ENCODE measurements around the gene NBAS. TPM values are rescaled to one million over a fixed set of nuclear protein-coding genes. Genes with fewer than 3 reads are reported as not detected.
A peak's percentile ranks its signal among the peaks of the same experiment; 100 is the strongest.
"Not testable (repeated sequence)": the region's sequence is repeated elsewhere in the genome, so short reads cannot be mapped to it uniquely, and the experiment has no call there.

NBAS gene
- total RNA-seq, 2 experiments from 2014 or later, result 28.2 to 31.8 TPM

DNA sequence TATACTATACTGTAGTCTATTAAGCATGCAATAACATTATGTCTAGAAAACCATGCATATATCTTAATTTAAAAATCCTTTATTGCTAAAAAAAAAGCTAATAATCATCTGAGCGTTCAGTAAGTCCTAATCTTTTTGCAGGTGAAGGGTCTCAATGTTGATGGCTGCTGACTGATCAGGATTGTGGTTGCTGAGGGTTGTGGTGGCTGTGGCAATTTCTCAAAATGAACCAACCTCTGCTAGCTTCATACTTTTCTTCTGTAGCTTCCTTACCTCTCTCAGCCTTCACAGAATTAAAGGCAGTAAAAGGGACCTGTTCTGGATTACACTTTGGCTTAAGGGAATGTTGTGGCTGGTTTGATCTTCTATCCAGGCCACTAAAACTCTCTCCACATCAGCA, 235.8 kb downstream of the NBAS start:
- Mint-ChIP-seq H3K27me3 (ENCODE audit: low read depth) (no peaks in the 10 kb centered on the region), H3K4me1 (ENCODE audit: low read depth) (peaks cover 8% of the 10 kb centered on the region), H3K4me3 (no peak overlapping the region), H3K27ac (no peak overlapping the region), H3K9me3 (ENCODE audit: insufficient read depth) (no peaks in the 10 kb centered on the region), H3K36me3 (ENCODE audit: low read depth) (peaks cover 22% of the 10 kb centered on the region)
- no peak for ATAC-seq
- no peak for DNase-seq
- ChIA-PET CTCF (interaction anchor here (1.9 kb wide), 1 partner anchor 13 kb away, joined by 4 read pairs; no protein-coding TSS in a partner anchor), POLR2A (no interaction called here)

DNA sequence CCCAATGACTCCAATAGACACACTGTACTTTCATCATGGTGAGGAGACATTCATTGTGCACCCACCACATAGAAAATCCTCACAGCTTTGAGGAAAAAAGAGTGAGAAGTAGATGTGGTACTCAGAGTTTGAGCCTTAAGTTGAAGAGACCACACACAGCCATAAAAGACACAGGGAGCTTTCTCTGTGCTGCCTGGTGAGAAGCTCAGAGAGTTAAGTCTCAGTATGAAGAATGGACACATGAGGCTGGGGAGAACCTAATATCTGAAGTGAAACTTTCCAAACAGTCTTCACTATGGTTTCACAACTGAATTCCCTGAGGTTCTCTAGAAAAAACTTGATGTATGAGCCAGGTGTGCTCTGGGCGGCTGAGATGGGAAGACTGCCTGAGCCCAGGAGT, 237.9 kb downstream of the NBAS start:
- ATAC-seq (no peak), DNase-seq (no peak)
- Mint-ChIP-seq H3K36me3 (ENCODE audit: low read depth) (peaks cover 42% of the 10 kb centered on the region), H3K27ac (no peak overlapping the region), H3K4me1 (ENCODE audit: low read depth) (peaks cover 8% of the 10 kb centered on the region), H3K4me3 (no peak overlapping the region), H3K27me3 (ENCODE audit: low read depth) (no peaks in the 10 kb centered on the region), H3K9me3 (ENCODE audit: insufficient read depth) (no peaks in the 10 kb centered on the region)
- ChIA-PET POLR2A (no interaction called here), CTCF (no interaction called here)

- H3K27me3 Mint-ChIP-seq (ENCODE audit: low read depth); DNase-seq; H3K4me3 Mint-ChIP-seq; H3K9me3 Mint-ChIP-seq (ENCODE audit: insufficient read depth); H3K27ac Mint-ChIP-seq; ATAC-seq; CTCF ChIA-PET; POLR2A ChIA-PET: not testable (repeated sequence)
- Mint-ChIP-seq H3K36me3 (ENCODE audit: low read depth) (peaks cover 58% of the 10 kb centered on the region), H3K4me1 (ENCODE audit: low read depth) (peaks cover 13% of the 10 kb centered on the region)
These were observed 239.7 kb downstream of the NBAS start for GRCh38 chr2:15321481-15321880.

DNA sequence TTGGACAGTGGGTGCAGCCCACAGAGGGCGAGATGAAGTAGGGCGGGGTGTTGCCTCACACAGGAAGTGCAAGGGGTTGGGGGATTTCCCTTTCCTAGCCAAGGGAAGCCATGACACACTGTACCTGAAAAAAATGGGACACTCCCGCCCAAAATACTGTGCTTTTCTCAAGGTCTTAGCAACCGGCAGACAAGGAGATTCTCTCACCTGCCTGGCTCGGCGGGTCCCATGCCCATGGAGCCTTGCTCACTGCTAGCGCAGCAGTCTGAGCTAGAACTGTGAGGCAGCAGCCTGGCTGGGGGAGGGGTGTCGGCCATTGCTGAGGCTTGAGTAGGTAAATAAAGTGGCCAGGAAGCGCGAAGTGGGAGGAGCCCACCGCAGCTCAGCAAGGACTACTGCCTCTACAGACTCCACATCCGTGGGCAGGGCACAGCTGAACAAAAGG, 244.7 kb downstream of the NBAS start:
- no peak overlapping the region for H3K4me3 Mint-ChIP-seq
- ChIA-PET POLR2A (no interaction called here), CTCF (no interaction called here)
- no peaks in the 10 kb centered on the region for H3K9me3 Mint-ChIP-seq (ENCODE audit: insufficient read depth)
- H3K27ac Mint-ChIP-seq, result peak overlapping the region; percentile 47
- no peaks in the 10 kb centered on the region for H3K27me3 Mint-ChIP-seq (ENCODE audit: low read depth)
- H3K4me1 Mint-ChIP-seq (ENCODE audit: low read depth), result peaks cover 52% of the 10 kb centered on the region
- ATAC-seq, result no peak
- peaks cover 71% of the 10 kb centered on the region for H3K36me3 Mint-ChIP-seq (ENCODE audit: low read depth)
- peak; percentile 42 for DNase-seq

DNA sequence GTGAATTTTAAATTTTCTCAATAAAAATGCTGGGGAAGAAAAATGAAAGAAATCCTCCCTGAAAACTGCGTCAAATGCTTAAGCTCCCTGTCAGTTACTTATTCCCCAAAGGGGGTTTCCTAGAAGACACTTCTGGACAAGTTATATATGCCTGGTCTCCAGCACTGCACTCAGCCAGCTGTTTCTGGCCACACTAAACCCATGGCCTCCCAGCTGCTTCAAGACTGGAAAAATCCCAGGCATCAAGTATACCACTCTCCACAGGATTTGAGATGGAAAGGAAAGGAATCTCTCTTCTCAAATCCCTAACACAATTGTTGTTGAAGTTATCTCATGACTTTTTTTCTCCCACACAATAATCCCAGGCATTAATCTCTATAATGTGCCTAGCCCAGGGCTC, 245.7 kb downstream of the NBAS start:
- Mint-ChIP-seq H3K4me1 (ENCODE audit: low read depth) (peaks cover 61% of the 10 kb centered on the region), H3K4me3 (no peak overlapping the region), H3K9me3 (ENCODE audit: insufficient read depth) (no peaks in the 10 kb centered on the region), H3K36me3 (ENCODE audit: low read depth) (peaks cover 69% of the 10 kb centered on the region), H3K27me3 (ENCODE audit: low read depth) (no peaks in the 10 kb centered on the region), H3K27ac (no peak overlapping the region)
- DNase-seq, result no peak
- POLR2A ChIA-PET, result no interaction called here
- no peak for ATAC-seq
- CTCF ChIA-PET, result no interaction called here

DNA sequence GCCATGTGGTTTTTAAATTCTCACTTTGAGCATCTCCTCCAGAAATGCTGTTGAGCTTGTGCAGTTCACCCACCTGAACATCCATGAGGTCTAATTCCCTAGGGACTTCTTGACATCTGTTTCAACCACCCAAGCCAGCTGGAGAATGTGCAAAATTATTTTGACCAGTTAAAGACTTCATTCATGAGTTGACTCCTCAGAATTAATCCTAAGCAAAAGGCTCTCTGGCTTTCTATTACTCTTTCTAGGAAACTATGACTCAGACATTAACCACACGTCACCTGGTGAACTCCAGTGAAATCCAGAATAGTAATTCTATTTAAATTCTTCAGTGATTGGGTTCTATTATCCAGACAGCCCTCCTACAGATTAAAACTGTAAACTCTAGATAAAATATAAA, 247.5 kb downstream of the NBAS start:
- DNase-seq (no peak), ATAC-seq (peak; percentile 60)
- peaks cover 71% of the 10 kb centered on the region for H3K4me1 Mint-ChIP-seq (ENCODE audit: low read depth)
- ChIA-PET CTCF (interaction anchor here (1.1 to 1.5 kb wide), 2 partner anchors 13 to 264 kb away, joined by 3 to 5 read pairs; no protein-coding TSS in a partner anchor), POLR2A (no interaction called here)
- peaks cover 58% of the 10 kb centered on the region for H3K36me3 Mint-ChIP-seq (ENCODE audit: low read depth)
- H3K4me3 Mint-ChIP-seq, result no peak overlapping the region
- no peaks in the 10 kb centered on the region for H3K27me3 Mint-ChIP-seq (ENCODE audit: low read depth)
- no peaks in the 10 kb centered on the region for H3K9me3 Mint-ChIP-seq (ENCODE audit: insufficient read depth)
- H3K27ac Mint-ChIP-seq, result peak overlapping the region; percentile 56

DNA sequence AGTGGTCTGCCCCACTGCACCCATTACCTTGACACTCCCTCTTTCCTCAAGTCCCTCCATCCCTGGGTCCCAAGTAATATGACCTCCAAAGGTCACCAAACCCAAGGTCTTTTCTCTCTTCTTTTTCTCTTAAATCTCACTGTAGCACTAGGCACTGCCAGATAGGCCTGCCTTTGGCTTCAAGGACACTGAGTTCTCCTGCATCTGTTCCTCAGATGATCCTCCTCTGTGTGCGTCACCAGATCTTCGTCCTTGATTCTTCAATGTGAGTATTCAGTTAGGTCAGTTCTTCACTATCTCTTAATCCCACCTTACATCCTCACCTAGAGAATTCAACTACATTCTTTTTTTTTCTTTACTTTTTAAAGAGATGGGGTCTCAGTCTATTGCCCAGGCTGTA, 249.2 kb downstream of the NBAS start:
- ChIA-PET POLR2A (no interaction called here), CTCF (interaction anchor here (1.5 kb wide), 1 partner anchor 13 kb away, joined by 4 read pairs; no protein-coding TSS in a partner anchor)
- H3K27me3 Mint-ChIP-seq (ENCODE audit: low read depth), result no peaks in the 10 kb centered on the region
- H3K36me3 Mint-ChIP-seq (ENCODE audit: low read depth), result peaks cover 50% of the 10 kb centered on the region
- no peak overlapping the region for H3K4me3 Mint-ChIP-seq
- ATAC-seq, result peak; percentile 21
- H3K27ac Mint-ChIP-seq, result peak overlapping the region; percentile 88
- no peaks in the 10 kb centered on the region for H3K9me3 Mint-ChIP-seq (ENCODE audit: insufficient read depth)
- no peak for DNase-seq
- H3K4me1 Mint-ChIP-seq (ENCODE audit: low read depth), result peaks cover 70% of the 10 kb centered on the region

DNA sequence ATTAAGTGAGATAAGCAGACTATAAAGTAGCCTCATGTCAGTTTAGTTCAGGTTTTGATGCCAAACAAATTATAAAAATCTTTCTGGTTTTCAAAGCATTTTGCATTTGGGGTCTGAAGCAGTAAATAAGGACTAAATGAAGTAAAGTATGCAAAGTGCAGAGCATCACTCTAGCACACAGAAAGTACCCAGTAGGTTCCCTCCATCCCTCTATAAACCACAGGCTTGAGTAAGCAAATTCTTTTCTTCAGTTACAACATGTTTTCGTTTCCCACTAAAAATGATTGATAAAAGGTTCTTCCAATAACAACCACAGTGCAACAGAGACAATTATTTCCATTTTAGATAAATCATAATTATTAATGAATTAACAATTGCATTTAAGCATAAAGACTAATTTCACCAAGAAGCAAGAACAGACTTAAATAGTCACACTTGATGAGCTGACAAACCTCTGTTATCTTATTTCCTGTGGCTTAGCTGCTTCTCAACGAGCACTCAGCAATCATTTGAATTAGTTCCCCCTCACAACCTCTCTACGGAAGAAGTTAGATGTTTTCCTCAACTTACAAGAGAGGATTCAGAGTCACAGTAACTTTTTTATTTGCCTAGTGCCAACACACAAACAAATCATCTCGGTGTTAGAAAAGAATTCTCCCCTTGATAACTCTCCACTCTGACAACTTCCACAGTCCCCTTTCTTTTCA, 249.8 kb downstream of the NBAS start:
- no peaks in the 10 kb centered on the region for H3K27me3 Mint-ChIP-seq (ENCODE audit: low read depth)
- peaks cover 48% of the 10 kb centered on the region for H3K36me3 Mint-ChIP-seq (ENCODE audit: low read depth)
- peaks cover 65% of the 10 kb centered on the region for H3K4me1 Mint-ChIP-seq (ENCODE audit: low read depth)
- ChIA-PET POLR2A (no interaction called here), CTCF (no interaction called here)
- ATAC-seq, result peak; percentile 70
- H3K4me3 Mint-ChIP-seq, result no peak overlapping the region
- no peak for DNase-seq
- H3K27ac Mint-ChIP-seq, result peak overlapping the region; percentile 88
- no peaks in the 10 kb centered on the region for H3K9me3 Mint-ChIP-seq (ENCODE audit: insufficient read depth)

- POLR2A ChIA-PET, result no interaction called here
- H3K9me3 Mint-ChIP-seq (ENCODE audit: insufficient read depth), result peaks cover 3% of the 10 kb centered on the region
- no peak overlapping the region for H3K4me3 Mint-ChIP-seq
- CTCF ChIA-PET, result no interaction called here
- H3K27me3 Mint-ChIP-seq (ENCODE audit: low read depth), result no peaks in the 10 kb centered on the region
- DNase-seq (no peak), ATAC-seq (no peak)
- H3K36me3 Mint-ChIP-seq (ENCODE audit: low read depth), result peaks cover 51% of the 10 kb centered on the region
- H3K27ac Mint-ChIP-seq, result no peak overlapping the region
- peaks cover 32% of the 10 kb centered on the region for H3K4me1 Mint-ChIP-seq (ENCODE audit: low read depth)
These were observed 253.6 kb downstream of the NBAS start for GRCh38 chr2:15307526-15307925.

GRCh38 chr2:15306706-15307105, 254.4 kb downstream of the NBAS start:
- H3K27me3 Mint-ChIP-seq (ENCODE audit: low read depth), result no peaks in the 10 kb centered on the region
- no peak overlapping the region for H3K27ac Mint-ChIP-seq
- ATAC-seq, result no peak
- CTCF ChIA-PET, result no interaction called here
- POLR2A ChIA-PET, result no interaction called here
- no peak overlapping the region for H3K4me3 Mint-ChIP-seq
- peaks cover 55% of the 10 kb centered on the region for H3K36me3 Mint-ChIP-seq (ENCODE audit: low read depth)
- peaks cover 3% of the 10 kb centered on the region for H3K9me3 Mint-ChIP-seq (ENCODE audit: insufficient read depth)
- peaks cover 32% of the 10 kb centered on the region for H3K4me1 Mint-ChIP-seq (ENCODE audit: low read depth)
- no peak for DNase-seq

- H3K4me1 Mint-ChIP-seq (ENCODE audit: low read depth), result peaks cover 34% of the 10 kb centered on the region
- H3K27me3 Mint-ChIP-seq (ENCODE audit: low read depth), result no peaks in the 10 kb centered on the region
- no peak overlapping the region for H3K27ac Mint-ChIP-seq
- POLR2A ChIA-PET, result no interaction called here
- no peak overlapping the region for H3K4me3 Mint-ChIP-seq
- ATAC-seq (no peak), DNase-seq (no peak)
- H3K36me3 Mint-ChIP-seq (ENCODE audit: low read depth), result peaks cover 51% of the 10 kb centered on the region
- CTCF ChIA-PET, result no interaction called here
- peaks cover 3% of the 10 kb centered on the region for H3K9me3 Mint-ChIP-seq (ENCODE audit: insufficient read depth)
These were observed 257.3 kb downstream of the NBAS start for GRCh38 chr2:15303874-15304273.

GRCh38 chr2:15302154-15302553, 259.0 kb downstream of the NBAS start:
- peak overlapping the region; percentile 79 for H3K27ac Mint-ChIP-seq
- POLR2A ChIA-PET, result no interaction called here
- H3K4me1 Mint-ChIP-seq (ENCODE audit: low read depth), result peaks cover 39% of the 10 kb centered on the region
- H3K9me3 Mint-ChIP-seq (ENCODE audit: insufficient read depth), result peaks cover 3% of the 10 kb centered on the region
- no peak for ATAC-seq
- CTCF ChIA-PET, result no interaction called here
- no peak overlapping the region for H3K4me3 Mint-ChIP-seq
- peaks cover 57% of the 10 kb centered on the region for H3K36me3 Mint-ChIP-seq (ENCODE audit: low read depth)
- no peak for DNase-seq
- no peaks in the 10 kb centered on the region for H3K27me3 Mint-ChIP-seq (ENCODE audit: low read depth)
